Kidney (tissue), 14 donors: ENCODE measurements around the gene SYTL5. TPM values are rescaled to one million over a fixed set of nuclear protein-coding genes. Genes with fewer than 3 reads are reported as not detected.

ENCODE experiments used
- DNase-seq, 5 donors: peaks; one replicate each; pipeline ENCODE4 v3.0.0-alpha.2; 2013 to 2020
- FAIRE-seq: peaks from 2 replicates; lab custom pipeline; 2012; peaks lifted over from hg19 to GRCh38; lab: Jason Lieb, UNC
- H3K27ac ChIP-seq, 2 donors: one replicate each; pipeline ENCODE4 v1.7.0; 2013; ENCODE audit warnings: low read depth in 2 of 2, low read length in 2 of 2, inconsistent platforms in 1 of 2
- H3K27me3 ChIP-seq: one replicate; pipeline ENCODE4 v1.7.1; 2013; ENCODE audit warnings: low read length, inconsistent platforms; ENCODE audit not compliant: control insufficient read depth, insufficient read depth
- H3K36me3 ChIP-seq, 3 donors: one replicate each; pipeline versions ENCODE4 v1.7.0 to v1.7.1; 2013; ENCODE audit warnings: low read length in 3 of 3, control low read depth in 1 of 3, inconsistent platforms in 1 of 3; ENCODE audit not compliant: insufficient read depth in 3 of 3, control insufficient read depth in 2 of 3
- H3K4me1 ChIP-seq, 3 donors: one replicate each; pipeline versions ENCODE4 v1.7.0 to v1.7.1; 2013; ENCODE audit warnings: low read length in 3 of 3, inconsistent platforms in 1 of 3, low read depth in 1 of 3; ENCODE audit not compliant: control insufficient read depth in 2 of 3, insufficient read depth in 2 of 3
- H3K4me3 ChIP-seq, 3 donors: one replicate each; pipeline versions ENCODE4 v1.7.0 to v1.8.1; 2013; ENCODE audit warnings: low read length in 3 of 3, control low read depth in 1 of 3, inconsistent platforms in 1 of 3
- H3K9ac ChIP-seq, 3 donors: one replicate each; pipeline versions ENCODE4 v1.7.0 to v1.7.1; 2013; ENCODE audit warnings: low read length in 3 of 3, control low read depth in 1 of 3, inconsistent platforms in 1 of 3
- H3K9me3 ChIP-seq, 3 donors: one replicate each; pipeline versions ENCODE4 v1.7.0 to v1.7.1; 2013; ENCODE audit warnings: low read length in 3 of 3, control low read depth in 1 of 3, inconsistent platforms in 1 of 3; ENCODE audit not compliant: control insufficient read depth in 2 of 3, insufficient read depth in 1 of 3
- CTCF ChIP-seq: IDR thresholded peaks from 3 replicates; pipeline ENCODE4 v1.5.1; 2012; ENCODE audit warnings: mild to moderate bottlenecking, moderate library complexity, borderline replicate concordance; ENCODE audit not compliant: insufficient read depth; ENCODE audit errors: extremely low read depth
- intact Hi-C: fragments of 100-400 bp; cut with DNase I; formaldehyde crosslinking; loops from one replicate; pipeline ENCODE4 v1.11.1; 2022
- polyA plus RNA-seq: library from polyadenylated mRNA; stranded (reverse); fragments of 350-450 nt; fragmentation: Illumina TruSeq; extraction: RNeasy Lipid Tissue Mini Kit (QIAGEN cat#74804); gene quantifications from one replicate; pipeline ENCODE4 v1.2.3, GENCODE V29; 2014; ENCODE audit warnings: low read depth, low replicate concordance; ENCODE audit not compliant: insufficient read depth
- total RNA-seq: library from RNA; stranded (reverse); fragmentation: NEBNext Ultra II Directional; extraction: Animal tissue kit (Norgen Biotek cat#: 25700); gene quantifications from one replicate; pipeline ENCODE4 v1.2.1, GENCODE V29; 2021
- donor health status: control.
- donor health status: control.
- donor health status: control.
- donor health status: control.
- donor health status: control.
- donor health status: DM: yes; HTN: yes; CAD: no.
- donor health status: Normal renal cell carcinoma (clear cell type).

Gene SYTL5
- total and polyA plus RNA-seq, 2 donors from 2014 or later: 0.65 to 0.69 TPM

GRCh38 chrX:38066934-38067333 is 60.6 kb downstream of the SYTL5 start:
- intact Hi-C loops: no loop called here
- no peak for FAIRE-seq
- H3K9me3 ChIP-seq: no peaks in the 10 kb centered on the region
- H3K9ac ChIP-seq: no peak overlapping the region
- H3K36me3 ChIP-seq: no peaks in the 10 kb centered on the region
- TF ChIP-seq CTCF: no peak
- H3K27me3 ChIP-seq: no peaks in the 10 kb centered on the region
- H3K4me1 ChIP-seq: no peaks in the 10 kb centered on the region
- no peak for DNase-seq
- no peak overlapping the region for H3K27ac ChIP-seq
- no peak overlapping the region for H3K4me3 ChIP-seq

- Histone ChIP-seq H3K4me1 (no peaks in the 10 kb centered on the region), H3K27me3 (no peaks in the 10 kb centered on the region), H3K27ac (no peak overlapping the region), H3K36me3 (no peaks in the 10 kb centered on the region), H3K4me3 (no peak overlapping the region), H3K9me3 (no peaks in the 10 kb centered on the region), H3K9ac (no peak overlapping the region)
- FAIRE-seq (no peak), DNase-seq (no peak)
- intact Hi-C loops: no loop called here
- no peak for TF ChIP-seq CTCF
These were observed 62.9 kb downstream of the SYTL5 start for GRCh38 chrX:38069273-38069672.

- Histone ChIP-seq H3K9me3 (no peaks in the 10 kb centered on the region), H3K4me3 (no peak overlapping the region), H3K9ac (no peak overlapping the region), H3K27me3 (no peaks in the 10 kb centered on the region), H3K36me3 (no peaks in the 10 kb centered on the region), H3K4me1 (no peaks in the 10 kb centered on the region), H3K27ac (no peak overlapping the region)
- TF ChIP-seq CTCF: no peak
- DNase-seq (no peak), FAIRE-seq (no peak)
- intact Hi-C loops: no loop called here
These were observed 63.6 kb downstream of the SYTL5 start for GRCh38 chrX:38069991-38070390.

GRCh38 chrX:38079463-38079862 is 73.1 kb downstream of the SYTL5 start:
- TF ChIP-seq CTCF: no peak
- FAIRE-seq (no peak), DNase-seq (no peak)
- H3K36me3 ChIP-seq: no peaks in the 10 kb centered on the region
- H3K4me3 ChIP-seq: no peak overlapping the region
- no peaks in the 10 kb centered on the region for H3K4me1 ChIP-seq
- no peaks in the 10 kb centered on the region for H3K27me3 ChIP-seq
- no peak overlapping the region for H3K9ac ChIP-seq
- no peaks in the 10 kb centered on the region for H3K9me3 ChIP-seq
- H3K27ac ChIP-seq: no peak overlapping the region
- intact Hi-C loops: no loop called here
